Effector CD4-positive, alpha-beta T cell (primary cell): ENCODE data around the gene OGFOD2.

Source experiments
- DNase-seq: peaks from one replicate; pipeline ENCODE4 v3.0.0-alpha.2; 2020

The OGFOD2 gene

GRCh38 chr12:122989225-122989839 is 14.3 kb downstream of the OGFOD2 start:
- DNase-seq: no peak

DNA sequence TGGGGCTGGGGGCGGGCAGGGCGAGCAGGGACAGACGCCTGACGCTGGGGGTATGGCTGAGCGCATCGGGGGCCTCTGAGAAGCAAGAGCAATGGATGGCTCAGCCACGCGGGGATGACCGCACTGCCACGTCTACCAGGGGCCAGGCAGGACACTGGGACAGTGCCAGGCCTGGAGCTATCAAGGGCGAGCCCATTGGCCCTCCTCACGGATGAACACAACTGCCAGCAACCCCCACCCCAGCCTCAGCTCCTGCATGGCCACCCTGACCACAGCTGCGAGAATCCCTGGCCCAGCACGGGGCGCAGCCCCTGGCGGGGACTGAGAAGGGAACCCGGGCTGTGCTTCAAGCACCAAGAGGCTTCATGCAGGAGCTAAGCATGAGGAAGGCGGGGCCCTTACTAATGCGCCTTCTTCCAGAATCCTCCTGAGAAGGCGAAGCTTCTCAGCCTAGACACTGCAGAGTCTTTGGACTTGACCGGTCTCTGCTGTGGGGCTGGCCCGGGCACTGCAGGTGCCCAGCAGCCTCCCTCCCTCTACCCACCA is 14.9 kb downstream of the OGFOD2 start:
- DNase-seq: no peak

DNA sequence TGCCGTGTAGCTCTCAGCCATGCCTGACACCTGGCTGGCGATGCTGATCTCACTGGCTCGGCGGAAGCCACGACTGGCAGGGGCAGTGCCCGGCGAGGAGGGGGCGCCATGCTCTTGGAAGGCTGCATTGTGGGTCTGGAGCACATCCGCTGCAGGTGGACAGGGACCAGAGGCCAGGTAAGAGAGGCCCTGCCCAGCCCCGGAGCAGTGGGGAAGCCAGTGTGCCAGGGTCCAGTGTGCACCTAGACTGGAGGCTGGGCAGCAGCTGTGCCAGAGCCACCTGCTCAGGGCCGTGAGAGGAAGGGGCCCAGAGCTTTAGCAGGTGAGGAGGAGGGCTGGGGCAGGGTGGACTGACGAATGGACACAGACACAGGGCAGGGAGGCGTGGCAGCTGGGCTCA is 15.5 kb downstream of the OGFOD2 start:
- no peak for DNase-seq

DNA sequence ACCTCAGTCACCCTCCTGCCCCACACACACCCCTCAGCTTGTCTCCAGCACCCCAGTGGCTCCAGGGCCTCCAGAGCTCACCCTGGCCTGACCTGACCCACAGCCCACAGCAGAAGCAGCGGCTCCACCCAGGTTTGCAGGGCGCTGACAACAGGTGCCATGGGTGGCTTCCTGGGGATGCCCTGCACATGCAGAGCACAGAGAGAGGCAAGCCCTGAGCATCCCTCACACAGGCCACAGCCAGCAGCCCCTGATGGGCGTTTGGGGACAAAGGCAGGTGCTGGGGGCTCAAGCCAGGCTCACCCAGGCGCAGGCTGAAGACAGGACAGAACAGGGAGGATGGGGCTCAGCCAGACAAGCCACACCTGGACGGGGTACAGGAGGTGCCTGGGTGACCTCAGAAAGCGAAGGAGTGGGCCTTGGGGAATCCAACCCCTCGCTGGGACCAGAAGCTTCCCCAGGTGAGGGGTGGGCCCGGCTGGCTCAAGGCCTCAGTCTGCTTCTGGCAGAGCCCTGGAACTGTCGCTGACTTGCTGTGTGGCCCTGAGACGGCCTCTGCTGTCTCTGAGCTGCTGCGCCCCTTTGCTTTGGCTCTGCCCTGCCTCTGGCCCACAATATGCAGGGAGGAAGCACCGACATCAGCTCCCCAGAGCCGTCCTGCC is 16.0 kb downstream of the OGFOD2 start:
- DNase-seq: no peak

DNA sequence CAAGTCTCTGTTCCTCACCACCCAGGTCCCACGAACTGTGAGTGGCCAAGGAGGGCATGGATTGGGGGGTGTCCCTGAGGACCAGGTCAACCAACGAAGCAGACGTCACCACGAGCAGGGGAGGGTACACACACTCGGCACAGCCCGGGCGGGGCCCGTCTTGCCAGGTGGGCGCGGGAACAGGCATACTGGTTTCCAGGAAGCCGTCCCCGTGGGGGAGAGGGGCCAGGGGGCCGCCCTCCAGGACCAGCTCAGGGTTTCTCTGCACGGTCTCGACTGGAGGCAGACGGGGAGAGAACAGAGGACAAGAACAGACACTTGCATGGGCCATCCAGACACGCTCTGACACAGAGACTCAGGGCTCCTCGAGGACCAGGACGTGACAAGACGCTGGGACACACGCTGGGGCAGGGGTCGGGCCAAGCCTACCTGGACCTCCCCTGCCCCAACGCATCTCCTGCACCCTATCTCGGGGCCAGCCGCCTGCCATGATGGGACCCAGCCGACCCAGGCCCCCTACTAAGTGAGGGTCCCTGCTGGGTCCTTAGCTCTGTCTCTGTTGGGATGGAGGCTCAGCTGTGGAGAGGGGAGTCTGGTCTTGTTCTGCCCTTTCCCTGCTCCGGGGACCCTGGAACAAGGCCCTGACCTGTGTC is 16.7 kb downstream of the OGFOD2 start:
- no peak for DNase-seq

DNA sequence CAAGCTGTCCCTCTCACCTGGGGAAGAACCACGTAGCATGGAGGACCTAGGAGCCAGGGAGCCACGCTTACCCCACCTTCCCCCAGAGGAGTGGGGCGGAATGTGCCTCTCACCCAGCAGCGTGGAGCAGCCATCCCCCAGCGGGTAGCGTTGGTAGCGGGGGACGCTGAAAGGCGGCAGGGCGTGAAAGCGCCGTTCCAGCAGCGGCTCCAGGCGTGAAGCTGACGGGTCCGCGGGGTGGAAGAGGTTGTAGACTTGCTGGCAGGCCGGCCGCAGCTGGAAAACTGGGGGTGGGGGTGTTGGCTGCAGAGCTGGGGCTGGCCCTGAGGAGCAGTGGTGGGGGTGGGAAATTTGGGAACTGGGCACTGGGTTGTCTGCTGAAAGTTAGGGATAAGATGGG is 17.3 kb downstream of the OGFOD2 start:
- no peak for DNase-seq

- no peak for DNase-seq
These were observed 19.2 kb downstream of the OGFOD2 start for GRCh38 chr12:122994140-122994675.

DNA sequence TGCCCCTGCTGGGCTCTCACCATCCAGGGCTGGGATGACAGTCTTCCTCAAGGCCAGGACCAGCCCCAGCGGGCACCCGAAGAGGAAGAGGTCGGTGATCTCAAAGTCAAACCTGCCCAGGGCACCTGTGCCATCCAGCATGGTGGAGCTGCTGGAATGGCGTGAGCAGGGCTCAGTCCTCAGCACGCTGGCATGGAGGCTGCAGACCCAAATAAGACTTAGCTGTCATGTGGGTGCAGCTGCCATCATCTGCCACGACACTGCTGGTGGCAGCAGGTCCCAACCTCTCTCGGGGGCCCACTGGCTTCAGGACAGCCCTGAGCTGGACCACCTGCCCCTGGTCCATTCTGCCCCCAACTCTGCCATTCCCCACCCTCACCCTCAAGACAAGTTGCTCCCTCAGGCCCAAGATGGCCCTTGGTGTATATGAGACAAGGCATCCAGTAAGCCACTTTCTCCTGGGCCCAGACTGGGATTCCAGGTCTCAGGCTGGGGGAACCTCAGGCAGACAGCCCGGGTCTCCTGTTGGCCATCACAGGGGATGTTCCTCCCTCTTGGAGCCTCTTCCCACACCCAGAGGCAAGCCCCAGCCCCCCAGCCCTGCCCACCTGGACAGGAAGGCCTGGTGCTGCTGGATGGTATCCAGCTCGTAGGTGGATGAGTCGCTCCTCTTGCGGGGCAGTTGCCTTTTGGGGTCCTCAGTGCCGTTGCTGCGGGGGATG is 19.9 kb downstream of the OGFOD2 start:
- DNase-seq: no peak

DNA sequence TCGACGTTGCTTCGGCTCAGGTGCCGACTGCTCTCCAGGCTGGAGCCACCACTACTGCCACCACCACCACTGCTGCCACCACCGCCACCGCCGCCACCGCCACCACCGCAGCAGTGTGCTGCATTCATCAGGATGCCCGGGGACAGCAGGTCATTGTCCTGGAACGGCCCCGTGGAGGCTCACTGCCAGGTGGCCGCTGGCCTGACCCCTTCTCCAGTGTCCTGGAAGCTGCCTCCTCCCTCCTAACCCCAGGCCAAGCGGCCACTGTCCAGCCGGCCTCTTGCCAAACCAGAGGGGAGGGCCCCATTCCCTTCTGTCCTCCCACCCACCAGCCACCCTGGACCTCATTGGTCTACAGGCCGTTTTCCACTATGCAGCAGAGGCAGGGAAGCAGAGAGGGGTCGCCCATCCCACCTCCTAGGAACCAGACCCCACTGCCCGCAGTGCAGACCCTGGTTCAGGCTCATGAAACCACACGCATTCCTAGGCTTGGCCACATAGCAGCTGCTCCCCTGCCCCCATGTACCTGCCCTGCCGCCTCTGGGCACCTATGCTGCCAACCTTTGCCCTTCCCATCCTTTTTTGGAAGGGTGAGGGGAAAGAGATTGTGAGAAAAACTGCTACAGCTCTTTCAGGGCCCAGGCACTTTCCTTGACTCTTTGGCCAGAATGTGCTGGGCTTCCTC is 20.6 kb downstream of the OGFOD2 start:
- DNase-seq: no peak

DNA sequence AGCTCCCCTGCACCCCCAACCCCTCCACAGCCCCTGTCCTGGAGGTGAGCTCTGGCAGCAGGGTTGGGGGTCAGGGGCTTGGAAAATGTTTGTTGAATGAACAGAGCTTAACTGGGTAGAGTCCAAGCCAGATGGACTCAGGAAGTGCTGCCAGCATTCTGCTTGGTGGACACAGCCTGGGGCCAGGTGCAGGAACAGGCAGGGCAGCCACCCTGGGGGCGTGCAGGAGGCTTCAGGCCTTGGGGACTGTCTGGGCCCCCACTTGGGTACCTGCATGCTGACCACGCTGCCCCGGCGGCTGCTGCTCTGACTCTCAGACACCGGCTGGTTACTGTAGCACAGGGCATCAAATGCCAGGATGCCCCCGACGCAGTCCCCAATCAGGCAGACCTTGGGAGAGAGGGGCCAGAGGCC is 21.2 kb downstream of the OGFOD2 start:
- no peak for DNase-seq

DNA sequence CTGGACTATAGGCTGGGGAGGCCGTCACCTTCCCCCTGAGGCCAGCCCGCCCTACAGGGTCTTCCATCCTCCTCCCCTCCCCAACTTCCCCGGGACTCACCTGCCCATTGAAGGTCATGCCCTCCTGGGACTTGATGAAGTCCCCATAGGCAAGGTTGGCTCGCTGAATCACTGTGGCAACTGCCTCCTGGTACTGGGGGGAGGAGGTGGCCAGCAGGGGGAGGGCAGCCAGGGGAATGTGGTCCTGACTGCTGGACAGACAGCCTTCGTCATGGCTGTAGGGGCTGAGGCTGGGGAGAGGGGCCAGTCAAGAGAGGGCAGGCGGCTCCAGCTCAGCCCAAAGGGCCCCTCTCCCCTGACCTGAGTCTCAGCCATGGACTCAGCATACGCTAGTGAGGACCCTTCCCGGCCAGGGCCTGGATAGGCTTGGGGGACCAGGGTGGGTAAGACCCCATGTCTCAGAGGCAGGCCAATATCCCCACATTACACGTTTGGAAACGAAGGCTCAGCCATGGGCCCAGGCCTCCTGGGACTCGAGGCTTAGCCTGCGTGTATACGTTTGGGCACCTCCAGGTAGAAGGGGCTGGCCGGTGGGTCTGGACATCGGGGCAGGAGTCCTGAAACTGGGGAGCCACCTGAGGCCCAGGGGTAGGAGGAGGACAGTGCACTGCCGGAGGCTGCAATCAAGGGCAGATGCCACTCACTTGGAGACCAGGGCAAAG is 21.7 kb downstream of the OGFOD2 start:
- DNase-seq: no peak

GRCh38 chr12:122997343-122998250 is 22.6 kb downstream of the OGFOD2 start:
- DNase-seq: no peak

DNA sequence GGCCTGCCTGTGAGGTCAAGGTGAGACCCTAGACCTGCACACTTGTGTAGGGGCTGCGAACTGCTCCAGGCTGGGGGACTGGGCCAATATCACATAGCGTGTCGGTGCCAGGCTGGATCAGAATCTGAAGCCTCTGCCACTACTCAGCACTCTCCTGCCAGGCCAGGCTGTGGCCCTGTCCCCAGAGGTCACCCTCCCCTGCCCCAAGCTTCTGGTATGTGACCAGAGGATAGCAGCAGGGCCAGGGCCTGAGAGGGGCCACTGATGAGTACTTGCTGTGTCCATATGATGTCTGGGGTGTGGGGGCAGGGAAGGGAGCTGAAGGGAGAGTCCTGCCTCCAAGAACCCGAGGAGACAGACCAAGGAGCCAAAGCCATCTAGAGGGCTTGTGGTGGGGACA is 23.3 kb downstream of the OGFOD2 start:
- DNase-seq: no peak

GRCh38 chr12:122999196-122999946 is 24.3 kb downstream of the OGFOD2 start:
- no peak for DNase-seq

DNA sequence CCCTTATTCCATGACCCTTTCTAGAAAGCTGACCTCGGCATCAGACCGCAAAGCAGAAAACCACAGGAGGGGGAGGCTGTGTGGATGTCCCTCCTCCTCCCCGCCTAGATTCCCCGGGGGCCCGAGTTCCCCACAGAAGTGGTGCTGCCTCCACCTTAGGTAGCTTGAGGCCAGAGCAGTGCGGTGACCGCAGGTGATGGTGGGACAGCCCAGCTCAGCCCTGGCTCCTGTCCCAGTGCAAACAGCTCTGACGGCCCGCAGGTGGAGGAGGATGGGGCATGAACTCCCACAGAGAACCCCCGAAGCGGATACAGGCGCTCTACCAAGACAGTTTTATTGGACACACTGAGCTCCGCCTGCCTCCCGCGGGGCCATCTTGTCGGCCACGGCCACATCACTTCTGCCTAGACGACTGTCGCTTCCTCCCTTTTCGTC is 25.0 kb downstream of the OGFOD2 start:
- DNase-seq: no peak

DNA sequence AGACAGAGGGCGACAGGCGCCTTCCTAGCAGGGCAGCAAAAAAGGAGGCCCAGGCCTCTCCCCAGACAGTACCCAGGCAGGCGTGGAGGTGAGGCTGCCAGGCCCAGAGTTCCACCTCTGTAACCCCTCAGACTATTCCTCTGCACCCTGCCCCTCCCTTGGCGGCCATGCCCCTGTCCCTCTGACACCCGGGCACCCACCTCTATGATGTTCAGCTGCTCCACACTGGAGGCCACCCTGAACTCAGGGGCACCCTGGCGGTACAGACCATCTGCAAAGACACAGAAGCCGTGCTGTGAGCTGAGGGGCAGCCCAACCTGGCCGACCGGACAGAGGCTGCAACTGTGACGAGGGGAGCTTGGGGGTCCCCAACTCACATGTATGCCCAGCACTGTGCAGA is 25.5 kb downstream of the OGFOD2 start:
- DNase-seq: no peak

DNA sequence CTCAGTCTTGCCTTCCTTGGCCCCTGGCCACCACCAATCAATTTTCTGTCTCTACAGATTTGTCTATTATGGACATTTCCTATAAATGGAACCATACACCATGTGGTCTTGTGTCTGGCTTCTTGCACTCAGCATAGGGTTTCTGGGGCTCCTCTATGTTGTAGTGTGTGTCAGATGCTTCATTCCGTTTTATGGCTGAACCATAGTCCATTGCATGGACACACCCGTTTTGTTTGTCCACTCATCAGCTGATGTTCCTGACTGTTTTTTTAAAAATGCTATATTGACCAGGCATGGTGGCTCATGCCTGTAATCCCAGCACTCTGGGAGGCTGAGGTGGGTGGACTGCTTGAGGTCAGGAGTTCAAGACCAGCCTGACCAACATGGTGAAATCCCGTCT is 26.4 kb downstream of the OGFOD2 start:
- no peak for DNase-seq

- no peak for DNase-seq
These were observed 28.2 kb downstream of the OGFOD2 start for GRCh38 chr12:123003257-123003656.

GRCh38 chr12:123004287-123004686 is 29.2 kb downstream of the OGFOD2 start:
- no peak for DNase-seq

GRCh38 chr12:123005081-123005626 is 30.1 kb downstream of the OGFOD2 start:
- no peak for DNase-seq
